ENCODE data around the gene GRM1. TPM values are rescaled to one million over a fixed set of nuclear protein-coding genes. Genes with fewer than 3 reads are reported as not detected.

Gene GRM1
- total and polyA plus RNA-seq, 8 donors: not detected

- H3K4me1 ChIP-seq: no peaks in the 10 kb centered on the region
- H3K9me3 ChIP-seq: peaks cover 0 to 13% (median 2%) of the 10 kb centered on the region in 4 donors
- H3K27me3 ChIP-seq: no peaks in the 10 kb centered on the region
- DNase-seq: peak in 1 of 2 donors; percentile 18
- intact Hi-C loops (cut with DNase I; ENCODE audit: low total_unique reads): no loop called here
- H3K4me3 ChIP-seq: no peak overlapping the region
- no peaks in the 10 kb centered on the region for H3K36me3 ChIP-seq
- no peak overlapping the region for H3K27ac ChIP-seq
- WGBS, 5 donors: 42 to 68% (median 56%) methylated on average over 5 of the region's 5 CpGs
- no peak for TF ChIP-seq EP300 (IDR thresholded peaks at IDR 0.05)
- no peak for TF ChIP-seq POLR2A (IDR thresholded peaks at IDR 0.05)
- TF ChIP-seq POLR2AphosphoS5 (IDR thresholded peaks at IDR 0.05): no peak
- TF ChIP-seq CTCF (IDR thresholded peaks at IDR 0.05): no peak
These were observed 215.8 kb downstream of the GRM1 start for GRCh38 chr6:146244630-146245143.

- intact Hi-C loops (cut with DNase I; ENCODE audit: low total_unique reads): no loop called here
- no peaks in the 10 kb centered on the region for H3K27me3 ChIP-seq
- H3K27ac ChIP-seq: no peak overlapping the region
- no peaks in the 10 kb centered on the region for H3K36me3 ChIP-seq
- 69 to 75% (median 71%) methylated on average over 1 of the region's 1 CpG for WGBS, 5 donors
- H3K4me3 ChIP-seq: no peak overlapping the region
- TF ChIP-seq EP300 (IDR thresholded peaks at IDR 0.05) (no peak), CTCF (IDR thresholded peaks at IDR 0.05) (no peak), POLR2AphosphoS5 (IDR thresholded peaks at IDR 0.05) (no peak)
- H3K9me3 ChIP-seq: peaks cover 0 to 13% (median 2%) of the 10 kb centered on the region in 4 donors
- DNase-seq: no peak
- H3K4me1 ChIP-seq: no peaks in the 10 kb centered on the region
These were observed 217.2 kb downstream of the GRM1 start for GRCh38 chr6:146246028-146246427.

- Histone ChIP-seq H3K4me3 (no peak overlapping the region), H3K27me3 (no peaks in the 10 kb centered on the region), H3K27ac (no peak overlapping the region), H3K9me3 (no peaks in the 10 kb centered on the region), H3K36me3 (no peaks in the 10 kb centered on the region), H3K4me1 (no peaks in the 10 kb centered on the region)
- TF ChIP-seq EP300 (IDR thresholded peaks at IDR 0.05) (no peak), POLR2AphosphoS5 (IDR thresholded peaks at IDR 0.05) (no peak), CTCF (IDR thresholded peaks at IDR 0.05) (no peak), POLR2A (IDR thresholded peaks at IDR 0.05) (no peak)
- intact Hi-C loops (cut with DNase I; ENCODE audit: low total_unique reads): no loop called here
- DNase-seq: no peak
These were observed 224.8 kb downstream of the GRM1 start for GRCh38 chr6:146253691-146254090.

- intact Hi-C loops (cut with DNase I; ENCODE audit: low total_unique reads): no loop called here
- H3K4me1 ChIP-seq: no peaks in the 10 kb centered on the region
These were observed 229.3 kb downstream of the GRM1 start for GRCh38 chr6:146258206-146258605.

More at GRCh38 chr6:146258206-146258605, 229.3 kb downstream of the GRM1 start:
- no peak overlapping the region for H3K27ac ChIP-seq
- TF ChIP-seq POLR2A (IDR thresholded peaks at IDR 0.05) (no peak), POLR2AphosphoS5 (IDR thresholded peaks at IDR 0.05) (no peak), CTCF (IDR thresholded peaks at IDR 0.05) (no peak), EP300 (IDR thresholded peaks at IDR 0.05) (no peak)
- no peaks in the 10 kb centered on the region for H3K27me3 ChIP-seq
- no peak overlapping the region for H3K4me3 ChIP-seq
- DNase-seq: no peak
- H3K9me3 ChIP-seq: no peaks in the 10 kb centered on the region
- H3K36me3 ChIP-seq: no peaks in the 10 kb centered on the region
- 34 to 64% (median 47%) methylated on average over 1 of the region's 1 CpG for WGBS, 5 donors

All from stomach (tissue), 9 donors.